Stimulated activated CD4-positive, alpha-beta T cell treated with anti-CD3 and anti-CD28 coated beads, Interleukin-2, amount 100 ng/mL, for 24 hours (primary cell): Measurements from ENCODE around the gene CACNA2D3.

Experiments
- DNase-seq, 2 donors: peaks; one replicate each; pipeline ENCODE4 v3.0.0-alpha.2; 2020

The CACNA2D3 gene

GRCh38 chr3:54712539-54712938 lies 590.2 kb downstream of the CACNA2D3 start:
- DNase-seq = no peak

- DNase-seq = no peak
These were observed 590.7 kb downstream of the CACNA2D3 start for GRCh38 chr3:54713031-54713430.

GRCh38 chr3:54713455-54713854 lies 591.1 kb downstream of the CACNA2D3 start:
- DNase-seq = no peak

- no peak for DNase-seq
These were observed 591.7 kb downstream of the CACNA2D3 start for GRCh38 chr3:54714035-54714434.

GRCh38 chr3:54717506-54717905 lies 595.2 kb downstream of the CACNA2D3 start:
- no peak for DNase-seq

- no peak for DNase-seq
These were observed 597.6 kb downstream of the CACNA2D3 start for GRCh38 chr3:54719914-54720313.

- no peak for DNase-seq
These were observed 598.3 kb downstream of the CACNA2D3 start for GRCh38 chr3:54720604-54721003.

- DNase-seq = no peak
These were observed 609.5 kb downstream of the CACNA2D3 start for GRCh38 chr3:54731732-54732445.

- no peak for DNase-seq
These were observed 611.0 kb downstream of the CACNA2D3 start for GRCh38 chr3:54733106-54734006.

GRCh38 chr3:54736459-54736858 lies 614.1 kb downstream of the CACNA2D3 start:
- no peak for DNase-seq

- no peak for DNase-seq
These were observed 621.4 kb downstream of the CACNA2D3 start for GRCh38 chr3:54743755-54744154.

GRCh38 chr3:54744291-54744690 lies 621.9 kb downstream of the CACNA2D3 start:
- DNase-seq = no peak

- no peak for DNase-seq
These were observed 623.5 kb downstream of the CACNA2D3 start for GRCh38 chr3:54745843-54746242.

- no peak for DNase-seq
These were observed 624.4 kb downstream of the CACNA2D3 start for GRCh38 chr3:54746722-54747121.

- no peak for DNase-seq
These were observed 633.4 kb downstream of the CACNA2D3 start for GRCh38 chr3:54755756-54756155.

GRCh38 chr3:54756330-54756731 lies 634.0 kb downstream of the CACNA2D3 start:
- DNase-seq = no peak

- no peak for DNase-seq
These were observed 636.1 kb downstream of the CACNA2D3 start for GRCh38 chr3:54758461-54758860.

- DNase-seq = no peak
These were observed 636.8 kb downstream of the CACNA2D3 start for GRCh38 chr3:54759166-54759565.

GRCh38 chr3:54760201-54760600 lies 637.8 kb downstream of the CACNA2D3 start:
- no peak for DNase-seq

- no peak for DNase-seq
These were observed 639.3 kb downstream of the CACNA2D3 start for GRCh38 chr3:54761637-54762036.

GRCh38 chr3:54764911-54765310 lies 642.6 kb downstream of the CACNA2D3 start:
- no peak for DNase-seq

- DNase-seq = no peak
These were observed 648.7 kb downstream of the CACNA2D3 start for GRCh38 chr3:54771050-54771449.

GRCh38 chr3:54772051-54772450 lies 649.7 kb downstream of the CACNA2D3 start:
- no peak for DNase-seq

GRCh38 chr3:54772746-54773145 lies 650.4 kb downstream of the CACNA2D3 start:
- DNase-seq = no peak
